ENCODE measurements around the gene C2orf92. TPM values are rescaled to one million over a fixed set of nuclear protein-coding genes. Genes with fewer than 3 reads are reported as not detected.

Gene C2orf92
- total RNA-seq, 1 experiment from 2014 or later, result 6.0 TPM

- in situ Hi-C loops (cut with HindIII; ENCODE audit: low pct_unique_long_range_greater_than_20kb, low sequenced_read_pairs), result no loop called here
- H3K4me3 ChIP-seq (ENCODE audit: low read depth in 2 of 2, low read length in 2 of 2), result no peak overlapping the region
- no TSS peak for BruUV-seq (replicated peaks)
- ATAC-seq, result no peak
- TF ChIP-seq CTCF (IDR thresholded peaks at IDR 0.05) (no peak), POLR2AphosphoS5 (IDR thresholded peaks at IDR 0.05; ENCODE audit: low read depth, low read length) (no peak), SIN3A (IDR thresholded peaks at IDR 0.05; ENCODE audit: borderline replicate concordance, insufficient read depth, low read depth, low read length) (no peak), TCF7L2 (IDR thresholded peaks at IDR 0.05; ENCODE audit: low read depth, low read length) (no peak)
- TF ChIP-seq, protein P1, sequence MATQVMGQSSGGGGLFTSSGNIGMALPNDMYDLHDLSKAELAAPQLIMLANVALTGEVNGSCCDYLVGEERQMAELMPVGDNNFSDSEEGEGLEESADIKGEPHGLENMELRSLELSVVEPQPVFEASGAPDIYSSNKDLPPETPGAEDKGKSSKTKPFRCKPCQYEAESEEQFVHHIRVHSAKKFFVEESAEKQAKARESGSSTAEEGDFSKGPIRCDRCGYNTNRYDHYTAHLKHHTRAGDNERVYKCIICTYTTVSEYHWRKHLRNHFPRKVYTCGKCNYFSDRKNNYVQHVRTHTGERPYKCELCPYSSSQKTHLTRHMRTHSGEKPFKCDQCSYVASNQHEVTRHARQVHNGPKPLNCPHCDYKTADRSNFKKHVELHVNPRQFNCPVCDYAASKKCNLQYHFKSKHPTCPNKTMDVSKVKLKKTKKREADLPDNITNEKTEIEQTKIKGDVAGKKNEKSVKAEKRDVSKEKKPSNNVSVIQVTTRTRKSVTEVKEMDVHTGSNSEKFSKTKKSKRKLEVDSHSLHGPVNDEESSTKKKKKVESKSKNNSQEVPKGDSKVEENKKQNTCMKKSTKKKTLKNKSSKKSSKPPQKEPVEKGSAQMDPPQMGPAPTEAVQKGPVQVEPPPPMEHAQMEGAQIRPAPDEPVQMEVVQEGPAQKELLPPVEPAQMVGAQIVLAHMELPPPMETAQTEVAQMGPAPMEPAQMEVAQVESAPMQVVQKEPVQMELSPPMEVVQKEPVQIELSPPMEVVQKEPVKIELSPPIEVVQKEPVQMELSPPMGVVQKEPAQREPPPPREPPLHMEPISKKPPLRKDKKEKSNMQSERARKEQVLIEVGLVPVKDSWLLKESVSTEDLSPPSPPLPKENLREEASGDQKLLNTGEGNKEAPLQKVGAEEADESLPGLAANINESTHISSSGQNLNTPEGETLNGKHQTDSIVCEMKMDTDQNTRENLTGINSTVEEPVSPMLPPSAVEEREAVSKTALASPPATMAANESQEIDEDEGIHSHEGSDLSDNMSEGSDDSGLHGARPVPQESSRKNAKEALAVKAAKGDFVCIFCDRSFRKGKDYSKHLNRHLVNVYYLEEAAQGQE (IDR thresholded peaks at IDR 0.05; ENCODE audit: insufficient read depth in 1 of 2, low read depth in 2 of 2, low read length in 1 of 2), result no peak
- intact Hi-C loops (cut with micrococcal nuclease; ENCODE audit: unreplicated experiment), result no loop called here
- H3K9me3 ChIP-seq (ENCODE audit: control insufficient read depth, insufficient read depth, low read depth, low read length), result no peaks in the 10 kb centered on the region
- POLR2A ChIA-PET, result no interaction called here
- H3K27ac ChIP-seq (ENCODE audit: low read length), result no peak overlapping the region
- no peaks in the 10 kb centered on the region for H3K4me1 ChIP-seq (ENCODE audit: control insufficient read depth, insufficient read depth, low read length)
- no peaks in the 10 kb centered on the region for H3K27me3 ChIP-seq (ENCODE audit: control insufficient read depth, insufficient read depth, low read length)
- no peak for DNase-seq (ENCODE audit: low read depth, low spot score)
- CTCF ChIA-PET, result no interaction called here
- H3K36me3 ChIP-seq (ENCODE audit: control insufficient read depth, insufficient read depth, low read length), result no peaks in the 10 kb centered on the region
These were observed 24.0 kb downstream of the C2orf92 start for GRCh38 chr2:97693476-97693875.

GRCh38 chr2:97695744-97696143 lies 26.2 kb downstream of the C2orf92 start:
- no peak for DNase-seq (ENCODE audit: low read depth, low spot score)
- intact Hi-C loops (cut with micrococcal nuclease; ENCODE audit: unreplicated experiment), result loop anchor here (2.0 kb wide), 1 partner anchor 105 kb away; no protein-coding TSS in a partner anchor
- BruUV-seq (replicated peaks), result no TSS peak
- H3K9me3 ChIP-seq (ENCODE audit: control insufficient read depth, insufficient read depth, low read depth, low read length), result no peaks in the 10 kb centered on the region
- H3K27ac ChIP-seq (ENCODE audit: low read length), result no peak overlapping the region
- no peaks in the 10 kb centered on the region for H3K4me1 ChIP-seq (ENCODE audit: control insufficient read depth, insufficient read depth, low read length)
- ChIA-PET POLR2A (no interaction called here), CTCF (interaction anchor here (2.6 kb wide), 1 partner anchor 105 kb away, joined by 11 read pairs; no protein-coding TSS in a partner anchor)
- in situ Hi-C loops (cut with HindIII; ENCODE audit: low pct_unique_long_range_greater_than_20kb, low sequenced_read_pairs), result no loop called here
- H3K27me3 ChIP-seq (ENCODE audit: control insufficient read depth, insufficient read depth, low read length), result no peaks in the 10 kb centered on the region
- no peak overlapping the region for H3K4me3 ChIP-seq (ENCODE audit: low read depth in 2 of 2, low read length in 2 of 2)
- TF ChIP-seq TCF7L2 (IDR thresholded peaks at IDR 0.05; ENCODE audit: low read depth, low read length), result no peak
- TF ChIP-seq, protein P1 (IDR thresholded peaks at IDR 0.05; ENCODE audit: insufficient read depth in 1 of 2, low read depth in 2 of 2, low read length in 1 of 2), result no peak
- no peak for ATAC-seq
- no peaks in the 10 kb centered on the region for H3K36me3 ChIP-seq (ENCODE audit: control insufficient read depth, insufficient read depth, low read length)
